HepG2 (cell line): Measurements from ENCODE around the gene LSS. TPM values are rescaled to one million over a fixed set of nuclear protein-coding genes. Genes with fewer than 3 reads are reported as not detected.

Experiments
- DNMT1 ChIP-seq: sonication (generic); formaldehyde crosslinking; IDR thresholded peaks from 2 replicates; pipeline ENCODE4 v1.5.1; 2020; ENCODE audit warnings: mild to moderate bottlenecking, missing genetic modification reagents
- JUN ChIP-seq: sonication (generic); formaldehyde crosslinking; IDR thresholded peaks from 2 replicates; pipeline ENCODE4 v1.4.0; 2020; ENCODE audit warnings: mild to moderate bottlenecking, missing genetic modification reagents
- KAT8 ChIP-seq: IDR thresholded peaks from 2 replicates; pipeline ENCODE4 v1.6.1; 2016; ENCODE audit warnings: missing genetic modification reagents, missing compliant biosample characterization
- KDM2A ChIP-seq: sonication (generic); formaldehyde crosslinking; IDR thresholded peaks from 2 replicates; pipeline ENCODE4 v1.4.0; 2020; ENCODE audit warnings: low read depth, missing genetic modification reagents, borderline replicate concordance
- MEIS2 ChIP-seq: sonication (generic); formaldehyde crosslinking; IDR thresholded peaks from 2 replicates; pipeline ENCODE4 v1.9.0; 2021; ENCODE audit warnings: mild to moderate bottlenecking, missing genetic modification reagents
- SOX6 ChIP-seq, 2 experiments: fragments of 450-650 bp in 1 of 2; sonication (generic) in 1 of 2; formaldehyde crosslinking in 1 of 2; IDR thresholded peaks; 2 replicates each; pipeline versions ENCODE4 v1.4.0 to v1.6.1; 2017 to 2020; ENCODE audit warnings: antibody characterized with exemption in 1 of 2, mild to moderate bottlenecking in 1 of 2, missing genetic modification reagents in 1 of 2
- ZNF143 ChIP-seq: sonication (generic); formaldehyde crosslinking; IDR thresholded peaks from 2 replicates; pipeline ENCODE4 v1.4.0; 2020; ENCODE audit warnings: missing genetic modification reagents
- ZNF773 ChIP-seq: sonication (generic); formaldehyde crosslinking; IDR thresholded peaks from 2 replicates; pipeline ENCODE4 v1.4.0; 2020; ENCODE audit warnings: missing genetic modification reagents, borderline replicate concordance
- polyA plus RNA-seq, 8 experiments: library from polyadenylated mRNA; depleted of rRNA in 3 of 8; stranded (reverse) in 7 of 8; unstranded in 1 of 8; fragments of >200 nt; fragmentation: Illumina TruSeq in 4 of 8; extraction: Trizol in 4 of 8; gene quantifications; 2 replicates each; pipeline versions ENCODE4 v1.2.1 to v1.2.3, GENCODE V29; 2011 to 2016; ENCODE audit warnings: low read depth in 4 of 8, missing spikeins in 1 of 8, mixed read lengths in 1 of 8; ENCODE audit not compliant: insufficient read depth in 1 of 8
- total RNA-seq, 5 experiments: library from RNA; depleted of rRNA; stranded (reverse); fragments of >200 nt; fragmentation: Illumina TruSeq; extraction: Trizol; gene quantifications; 2 replicates each; pipeline ENCODE4 v1.2.3, GENCODE V29; 2016; ENCODE audit warnings: low read depth in 1 of 5
- TF ChIP-seq, protein P1 (sequence below): sonication (generic); formaldehyde crosslinking; IDR thresholded peaks from 2 replicates; pipeline ENCODE4 v1.4.0; 2020; ENCODE audit warnings: missing genetic modification reagents

The LSS gene
- total and polyA plus RNA-seq, 2 of the 13 experiments (the other 11 are each of a cell fraction or from before 2014, with no cell fraction given), result 72.6 to 113 TPM

DNA sequence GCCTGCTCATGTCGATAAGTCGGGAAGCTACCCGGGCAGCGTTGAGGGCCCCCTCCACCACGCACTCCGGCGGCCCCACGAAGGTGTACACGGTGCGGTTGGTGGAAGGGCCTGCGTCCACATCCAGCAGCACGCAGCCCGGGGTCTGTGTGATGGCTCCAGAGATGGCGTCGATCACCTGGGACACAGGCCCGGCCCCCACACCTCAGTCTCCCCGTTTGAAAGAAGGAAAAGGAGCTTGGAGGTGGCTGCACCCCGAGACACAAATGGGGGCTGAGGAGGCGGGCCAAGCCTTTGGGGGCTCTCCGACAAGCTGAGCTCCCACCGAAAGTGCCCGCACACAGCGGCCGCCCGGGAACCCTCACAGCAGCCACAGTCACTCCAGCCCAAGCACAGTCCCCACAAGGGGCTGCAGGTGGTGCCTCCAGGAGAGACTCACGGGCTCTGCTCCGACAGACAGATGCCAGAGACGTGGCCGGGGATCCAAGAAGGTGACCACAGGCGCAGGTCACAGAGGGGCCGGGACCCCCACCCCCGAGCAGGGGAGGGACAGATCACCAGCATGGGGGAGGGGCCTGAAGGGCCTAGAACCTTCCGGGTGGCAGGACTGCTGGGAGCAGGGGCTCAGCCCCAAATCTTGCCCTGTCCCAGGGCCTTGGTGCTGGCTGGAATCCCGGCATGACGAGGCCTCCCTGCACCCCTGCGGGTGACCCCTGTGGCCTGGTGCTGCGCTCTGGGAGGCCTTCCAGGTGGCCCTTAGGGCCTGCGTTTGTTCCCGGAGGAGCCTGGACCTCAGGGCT is 74.2 kb downstream of the LSS start (continued):
- no peak for TF ChIP-seq KAT8 (CRISPR knock-in tag)
- no peak for TF ChIP-seq SOX6 (IDR thresholded peaks at IDR 0.05)
- no peak for TF ChIP-seq SOX6 (CRISPR knock-in tag; IDR thresholded peaks at IDR 0.05)
- peak; percentile 38; the same call in 1 of the 2 replicates for TF ChIP-seq MEIS2 (CRISPR knock-in tag)
- TF ChIP-seq ZNF143 (CRISPR knock-in tag), result peak; percentile 15; the same call in 1 of the 2 replicates
- 0 out of 2 replicates have a peak, but pooled peaks have one; percentile 29 for TF ChIP-seq KDM2A (CRISPR knock-in tag)
- 0 out of 2 replicates have a peak, but pooled peaks have one; percentile 29 for TF ChIP-seq JUN
- TF ChIP-seq DNMT1 (CRISPR knock-in tag), result no peak
- 0 out of 2 replicates have a peak, but pooled peaks have one; percentile 27 for TF ChIP-seq ZNF773 (CRISPR knock-in tag)
- TF ChIP-seq, protein P1, sequence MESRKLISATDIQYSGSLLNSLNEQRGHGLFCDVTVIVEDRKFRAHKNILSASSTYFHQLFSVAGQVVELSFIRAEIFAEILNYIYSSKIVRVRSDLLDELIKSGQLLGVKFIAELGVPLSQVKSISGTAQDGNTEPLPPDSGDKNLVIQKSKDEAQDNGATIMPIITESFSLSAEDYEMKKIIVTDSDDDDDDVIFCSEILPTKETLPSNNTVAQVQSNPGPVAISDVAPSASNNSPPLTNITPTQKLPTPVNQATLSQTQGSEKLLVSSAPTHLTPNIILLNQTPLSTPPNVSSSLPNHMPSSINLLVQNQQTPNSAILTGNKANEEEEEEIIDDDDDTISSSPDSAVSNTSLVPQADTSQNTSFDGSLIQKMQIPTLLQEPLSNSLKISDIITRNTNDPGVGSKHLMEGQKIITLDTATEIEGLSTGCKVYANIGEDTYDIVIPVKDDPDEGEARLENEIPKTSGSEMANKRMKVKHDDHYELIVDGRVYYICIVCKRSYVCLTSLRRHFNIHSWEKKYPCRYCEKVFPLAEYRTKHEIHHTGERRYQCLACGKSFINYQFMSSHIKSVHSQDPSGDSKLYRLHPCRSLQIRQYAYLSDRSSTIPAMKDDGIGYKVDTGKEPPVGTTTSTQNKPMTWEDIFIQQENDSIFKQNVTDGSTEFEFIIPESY, result no peak
